Inflammatory macrophage treated with lipopolysaccharide for 1 hour (primary cell): Measurements from ENCODE around the gene VAT1L.

Source experiments
- DNase-seq, 2 donors: peaks; one replicate each; pipeline ENCODE4 v3.0.0-alpha.2; 2020 to 2022

Gene VAT1L

GRCh38 chr16:77834635-77835540, 46.5 kb downstream of the VAT1L start:
- DNase-seq: no peak

- no peak for DNase-seq
Measured at GRCh38 chr16:77836801-77837200, 48.4 kb downstream of the VAT1L start.

GRCh38 chr16:77838597-77839255, 50.4 kb downstream of the VAT1L start:
- DNase-seq: no peak

- DNase-seq: no peak
Measured at GRCh38 chr16:77840093-77840492, 51.7 kb downstream of the VAT1L start.

GRCh38 chr16:77840673-77841501, 52.5 kb downstream of the VAT1L start:
- no peak for DNase-seq

GRCh38 chr16:77841502-77841763, 53.1 kb downstream of the VAT1L start:
- DNase-seq: no peak

- DNase-seq: no peak
Measured at GRCh38 chr16:77842468-77842867, 54.1 kb downstream of the VAT1L start.

- no peak for DNase-seq
Measured at GRCh38 chr16:77843405-77843804, 55.0 kb downstream of the VAT1L start.

- no peak for DNase-seq
Measured at GRCh38 chr16:77844801-77845200, 56.4 kb downstream of the VAT1L start.

- no peak for DNase-seq
Measured at GRCh38 chr16:77849646-77850258, 61.4 kb downstream of the VAT1L start.

GRCh38 chr16:77850636-77851333, 62.4 kb downstream of the VAT1L start:
- no peak for DNase-seq

- peak; percentile 54 to 80 for DNase-seq
Measured at GRCh38 chr16:77853161-77853560, 64.8 kb downstream of the VAT1L start.

GRCh38 chr16:77856438-77857160, 68.2 kb downstream of the VAT1L start:
- DNase-seq: no peak

GRCh38 chr16:77858060-77858459, 69.7 kb downstream of the VAT1L start:
- no peak for DNase-seq

GRCh38 chr16:77859493-77860232, 71.3 kb downstream of the VAT1L start:
- no peak for DNase-seq

GRCh38 chr16:77860953-77861352, 72.6 kb downstream of the VAT1L start:
- no peak for DNase-seq

- no peak for DNase-seq
Measured at GRCh38 chr16:77863250-77863649, 74.9 kb downstream of the VAT1L start.

GRCh38 chr16:77866752-77867151, 78.4 kb downstream of the VAT1L start:
- DNase-seq: no peak

- no peak for DNase-seq
Measured at GRCh38 chr16:77868052-77868451, 79.7 kb downstream of the VAT1L start.

GRCh38 chr16:77868478-77868877, 80.1 kb downstream of the VAT1L start:
- DNase-seq: no peak
